Body of pancreas (tissue), 4 donors: ENCODE data around the gene AKAP6. TPM values are rescaled to one million over a fixed set of nuclear protein-coding genes. Genes with fewer than 3 reads are reported as not detected.
A peak's percentile ranks its signal among the peaks of the same experiment; 100 is the strongest.

Experiments used
- ATAC-seq: fragments of 150-250 bp; one replicate; pipeline ENCODE4 v1.9.1; 2016
- DNase-seq, 4 donors: peaks; one replicate each; pipeline ENCODE4 v3.0.0-alpha.2; 2019
- H3K27ac ChIP-seq, 4 donors: fragments of 200-600 bp; sonication (generic); 1 replicate in 3 of 4; 2 replicates in 1 of 4; pipeline versions ENCODE4 v1.5.1 to v1.6.1; 2016 to 2019; ENCODE audit warnings: mild to moderate bottlenecking in 1 of 4, mixed read lengths in 1 of 4, moderate library complexity in 1 of 4
- H3K27me3 ChIP-seq, 2 donors: fragments of 200-600 bp; sonication (generic); one replicate each; pipeline ENCODE4 v1.6.0; 2016; ENCODE audit warnings: mild to moderate bottlenecking in 1 of 2
- H3K36me3 ChIP-seq, 2 donors: fragments of 200-600 bp; sonication (generic); replicated peaks in 1 of 2; 2 replicates each; pipeline ENCODE4 v1.5.1; 2016; ENCODE audit warnings: low read depth in 2 of 2; ENCODE audit not compliant: insufficient read depth in 1 of 2
- H3K4me1 ChIP-seq: fragments of 200-600 bp; sonication (generic); one replicate; pipeline ENCODE4 v1.6.0; 2016
- H3K4me3 ChIP-seq, 2 donors: fragments of 200-600 bp; sonication (generic); 1 replicate in 1 of 2; 2 replicates in 1 of 2; pipeline ENCODE4 v1.5.1; 2016 to 2019
- H3K9me3 ChIP-seq, 3 donors: fragments of 200-600 bp; sonication (generic); 1 replicate in 2 of 3; 2 replicates in 1 of 3; pipeline ENCODE4 v1.5.1; 2016
- POLR2A ChIP-seq, 3 donors: fragments of 450-650 bp; IDR thresholded peaks; one replicate each; pipeline ENCODE4 v1.6.1; 2016; ENCODE audit warnings: antibody characterized with exemption in 3 of 3, mild to moderate bottlenecking in 2 of 3
- WGBS, 2 donors: methylation state at CpG; one replicate each; pipeline ENCODE4 v1.1.5; 2017; 5-methylcytosine and 5-hydroxymethylcytosine counted together
- intact Hi-C: fragments of 100-400 bp; cut with DNase I; formaldehyde crosslinking; loops from one replicate; pipeline ENCODE4 v1.15.1; 2023
- total RNA-seq, 2 donors: library from RNA; depleted of rRNA; stranded (reverse); fragments of >200 nt; gene quantifications; one replicate each; pipeline ENCODE4 v1.1.0, GENCODE V29; 2016
- TF ChIP-seq, protein P1 (sequence below), 7 experiments: fragments of 450-650 bp in 4 of 7; fragments of 200-600 bp in 3 of 7; sonication (generic) in 3 of 7; IDR thresholded peaks; one replicate each; pipeline ENCODE4 v1.5.1; 2016 to 2019; ENCODE audit warnings: antibody characterized with exemption in 7 of 7

The AKAP6 gene
- total RNA-seq, 2 donors from 2014 or later, result 2.0 to 2.9 TPM

DNA sequence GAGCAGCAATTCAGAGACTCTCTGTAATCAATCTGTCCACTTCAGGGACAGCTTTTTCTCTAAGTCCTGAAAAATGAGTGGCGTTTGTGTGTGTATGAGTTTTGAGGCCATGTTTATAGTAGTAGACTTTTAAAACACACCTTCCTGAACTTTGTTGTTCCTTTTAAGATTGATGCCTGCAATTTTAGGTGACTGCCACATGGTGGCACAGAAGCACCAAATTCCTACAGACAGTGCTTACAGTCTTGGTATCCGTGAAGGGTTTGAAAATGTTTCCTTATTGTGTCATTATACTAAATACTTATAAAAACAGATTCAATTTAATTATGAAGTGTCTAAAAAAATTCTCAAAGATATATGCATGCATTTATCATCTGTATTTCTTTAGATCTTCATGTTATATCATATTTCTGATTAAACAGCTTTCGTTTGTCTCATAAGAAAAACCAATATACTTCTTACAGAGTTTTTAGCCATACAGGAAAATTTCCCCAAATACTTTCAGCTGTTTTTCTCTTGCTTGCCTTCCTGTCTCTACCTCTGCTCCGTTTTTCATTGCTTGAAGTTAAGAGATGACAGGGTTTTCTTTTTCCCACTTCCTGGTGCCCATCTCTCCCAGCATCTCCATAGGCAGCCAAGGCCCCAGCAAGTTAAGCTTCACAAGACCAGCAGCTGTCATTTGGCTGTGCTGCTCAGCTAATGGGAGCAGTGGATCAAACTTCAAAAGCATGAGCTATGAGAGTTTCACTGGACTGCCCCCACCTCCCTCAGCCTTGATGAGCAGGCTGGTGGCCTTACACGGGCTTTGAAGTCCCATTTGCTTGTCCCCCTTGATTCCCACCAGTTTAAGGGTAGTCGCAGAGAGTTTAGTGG is 259.6 kb downstream of the AKAP6 start:
- H3K4me3 ChIP-seq, result no peak overlapping the region
- 43 to 59% methylated on average over 6 of the region's 6 CpGs for WGBS, 2 donors
- H3K27ac ChIP-seq, result no peak overlapping the region
- DNase-seq (peak in 3 of 4 donors; percentile 8 to 17 (median 15)), ATAC-seq (peak; percentile 35)
- no peaks in the 10 kb centered on the region for H3K27me3 ChIP-seq
- intact Hi-C loops, result no loop called here
- no peaks in the 10 kb centered on the region for H3K4me1 ChIP-seq
- H3K36me3 ChIP-seq, result no peaks in the 10 kb centered on the region
- TF ChIP-seq, protein P1, sequence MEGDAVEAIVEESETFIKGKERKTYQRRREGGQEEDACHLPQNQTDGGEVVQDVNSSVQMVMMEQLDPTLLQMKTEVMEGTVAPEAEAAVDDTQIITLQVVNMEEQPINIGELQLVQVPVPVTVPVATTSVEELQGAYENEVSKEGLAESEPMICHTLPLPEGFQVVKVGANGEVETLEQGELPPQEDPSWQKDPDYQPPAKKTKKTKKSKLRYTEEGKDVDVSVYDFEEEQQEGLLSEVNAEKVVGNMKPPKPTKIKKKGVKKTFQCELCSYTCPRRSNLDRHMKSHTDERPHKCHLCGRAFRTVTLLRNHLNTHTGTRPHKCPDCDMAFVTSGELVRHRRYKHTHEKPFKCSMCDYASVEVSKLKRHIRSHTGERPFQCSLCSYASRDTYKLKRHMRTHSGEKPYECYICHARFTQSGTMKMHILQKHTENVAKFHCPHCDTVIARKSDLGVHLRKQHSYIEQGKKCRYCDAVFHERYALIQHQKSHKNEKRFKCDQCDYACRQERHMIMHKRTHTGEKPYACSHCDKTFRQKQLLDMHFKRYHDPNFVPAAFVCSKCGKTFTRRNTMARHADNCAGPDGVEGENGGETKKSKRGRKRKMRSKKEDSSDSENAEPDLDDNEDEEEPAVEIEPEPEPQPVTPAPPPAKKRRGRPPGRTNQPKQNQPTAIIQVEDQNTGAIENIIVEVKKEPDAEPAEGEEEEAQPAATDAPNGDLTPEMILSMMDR (IDR thresholded peaks at IDR 0.05), result peak; percentile 33 to 74 (median 60)
- no peak for TF ChIP-seq POLR2A (IDR thresholded peaks at IDR 0.05)
- H3K9me3 ChIP-seq, result no peaks in the 10 kb centered on the region

DNA sequence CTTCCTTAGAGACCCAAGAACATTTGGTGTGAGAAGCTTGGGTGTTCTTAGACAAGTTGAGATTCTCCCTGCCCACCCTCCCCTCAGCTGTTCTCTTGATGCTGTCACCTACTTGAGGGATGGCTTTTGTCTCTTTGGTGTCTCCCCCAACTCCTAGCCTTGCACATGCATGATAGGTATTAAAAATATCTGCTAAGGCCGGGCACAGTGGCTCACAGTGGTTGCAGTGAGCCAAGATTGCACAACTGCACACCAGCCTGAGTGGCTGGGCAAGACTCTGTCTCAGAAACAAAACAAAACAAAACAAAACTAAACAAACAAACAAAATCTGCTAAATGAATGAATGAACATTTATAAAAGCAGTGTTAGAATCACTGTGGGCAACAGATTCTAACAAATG is 261.1 kb downstream of the AKAP6 start:
- H3K4me3 ChIP-seq, result no peak overlapping the region
- WGBS, 2 donors, result 63% methylated on average over 1 of the region's 1 CpG
- DNase-seq (no peak), ATAC-seq (no peak)
- no peak for TF ChIP-seq POLR2A (IDR thresholded peaks at IDR 0.05)
- no peaks in the 10 kb centered on the region for H3K27me3 ChIP-seq
- intact Hi-C loops, result no loop called here
- H3K36me3 ChIP-seq, result no peaks in the 10 kb centered on the region
- H3K9me3 ChIP-seq, result no peaks in the 10 kb centered on the region
- no peak overlapping the region for H3K27ac ChIP-seq
- H3K4me1 ChIP-seq, result no peaks in the 10 kb centered on the region

DNA sequence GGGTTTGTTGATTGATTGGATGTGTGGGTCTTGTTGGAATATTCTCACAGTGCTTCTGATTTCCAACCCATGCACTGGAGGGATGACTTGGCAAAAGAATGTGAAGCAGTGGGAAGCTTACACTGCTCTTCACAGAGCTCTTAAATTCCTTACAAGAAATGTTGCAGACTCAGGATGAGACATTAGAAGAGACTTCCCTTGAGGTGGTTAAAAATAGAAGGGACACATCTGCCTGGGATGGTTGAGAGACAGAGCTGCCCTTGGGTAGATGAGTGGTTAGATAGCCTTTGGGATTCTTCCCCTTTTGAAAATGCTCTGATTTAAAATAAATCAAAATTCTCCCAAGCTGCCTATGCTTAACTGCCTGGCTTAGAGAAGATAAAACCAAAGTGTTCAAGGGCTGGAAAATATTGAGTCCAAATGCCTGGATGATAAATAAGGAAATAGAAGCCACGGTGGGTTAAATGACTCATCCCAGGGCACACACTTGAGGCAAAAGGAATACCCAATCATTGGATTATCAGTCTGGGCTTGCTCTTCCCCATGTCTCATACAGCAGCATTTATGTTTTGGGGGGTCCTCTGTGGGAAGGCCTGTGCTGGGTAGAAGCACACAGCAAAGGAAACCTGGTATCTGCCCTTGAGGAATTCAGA is 264.3 kb downstream of the AKAP6 start:
- intact Hi-C loops, result no loop called here
- no peak overlapping the region for H3K27ac ChIP-seq

DNA sequence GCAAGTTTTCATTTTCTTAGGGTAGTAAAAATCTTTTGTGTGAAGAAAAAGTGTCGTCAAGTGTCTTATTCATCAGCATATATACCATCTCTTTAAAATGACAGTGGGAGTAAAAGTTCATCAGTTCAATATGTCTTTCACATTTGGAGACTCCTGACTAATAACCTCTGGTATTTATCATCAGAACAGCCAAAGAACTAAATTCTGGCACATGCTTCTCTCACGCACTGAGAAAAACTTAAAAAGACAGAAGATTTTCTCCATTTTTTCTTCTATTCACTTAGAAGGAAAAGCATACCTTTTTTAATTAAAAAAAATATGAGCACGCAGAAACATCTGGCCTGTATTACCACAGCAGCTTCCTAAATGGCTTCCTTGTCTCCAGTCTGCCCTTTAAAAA is 265.7 kb downstream of the AKAP6 start:
- H3K27ac ChIP-seq, result no peak overlapping the region
- ATAC-seq (no peak), DNase-seq (no peak)
- no peaks in the 10 kb centered on the region for H3K9me3 ChIP-seq
- no peaks in the 10 kb centered on the region for H3K36me3 ChIP-seq
- no peak overlapping the region for H3K4me3 ChIP-seq
- H3K4me1 ChIP-seq, result no peaks in the 10 kb centered on the region
- intact Hi-C loops, result no loop called here
- TF ChIP-seq POLR2A (IDR thresholded peaks at IDR 0.05), result no peak
- TF ChIP-seq, protein P1 (IDR thresholded peaks at IDR 0.05), result no peak
- 76 to 86% methylated on average over 3 of the region's 3 CpGs for WGBS, 2 donors
- H3K27me3 ChIP-seq, result no peaks in the 10 kb centered on the region

More for the DNA sequence above, 264.3 kb downstream of the AKAP6 start:
- no peaks in the 10 kb centered on the region for H3K9me3 ChIP-seq
- no peaks in the 10 kb centered on the region for H3K27me3 ChIP-seq
- H3K36me3 ChIP-seq, result no peaks in the 10 kb centered on the region
- 63 to 72% methylated on average over 1 of the region's 1 CpG for WGBS, 2 donors
- no peaks in the 10 kb centered on the region for H3K4me1 ChIP-seq
- DNase-seq (no peak), ATAC-seq (no peak)
- TF ChIP-seq, protein P1 (IDR thresholded peaks at IDR 0.05), result no peak
- no peak for TF ChIP-seq POLR2A (IDR thresholded peaks at IDR 0.05)
- H3K4me3 ChIP-seq, result no peak overlapping the region

DNA sequence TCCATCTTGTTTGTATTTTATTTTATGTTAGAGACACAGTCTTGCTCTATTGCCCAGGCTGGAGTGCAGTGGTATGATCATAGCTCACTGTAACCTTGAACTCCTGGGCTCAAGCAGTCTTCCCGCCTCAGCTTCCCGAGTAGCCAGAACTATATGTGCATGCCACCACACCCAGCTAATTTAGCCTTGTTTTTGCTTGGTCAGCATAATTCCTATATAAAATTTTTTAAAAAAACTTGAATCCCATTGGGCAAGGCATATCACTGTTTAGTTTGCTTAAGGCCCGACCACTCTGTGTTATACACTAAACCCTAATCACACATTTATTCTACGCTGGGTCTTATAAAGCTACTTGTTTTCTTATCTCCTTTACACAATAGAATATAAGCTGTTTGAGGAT is 266.4 kb downstream of the AKAP6 start:
- ATAC-seq (no peak), DNase-seq (no peak)
- H3K4me1 ChIP-seq, result no peaks in the 10 kb centered on the region
- WGBS, 2 donors, result 88% methylated on average over 4 of the region's 4 CpGs
- TF ChIP-seq POLR2A (IDR thresholded peaks at IDR 0.05), result no peak
- TF ChIP-seq, protein P1 (IDR thresholded peaks at IDR 0.05), result no peak
- no peaks in the 10 kb centered on the region for H3K27me3 ChIP-seq
- intact Hi-C loops, result no loop called here
- H3K27ac ChIP-seq, result no peak overlapping the region
- no peaks in the 10 kb centered on the region for H3K9me3 ChIP-seq
- H3K36me3 ChIP-seq, result no peaks in the 10 kb centered on the region
- H3K4me3 ChIP-seq, result no peak overlapping the region
